Spleen (tissue), 7 donors: ENCODE measurements around the gene CENPC.
"Not testable (repeated sequence)": the region's sequence is repeated elsewhere in the genome, so short reads cannot be mapped to it uniquely, and the experiment has no call there.

Experiments used
- POLR2A ChIP-seq, 3 donors: fragments of 450-650 bp; IDR thresholded peaks; one replicate each; pipeline ENCODE4 v1.5.1; 2017; ENCODE audit warnings: antibody characterized with exemption in 3 of 3, mild to moderate bottlenecking in 1 of 3
- POLR2AphosphoS5 ChIP-seq, 3 donors: sonication (generic); formaldehyde crosslinking; IDR thresholded peaks; one replicate each; pipeline ENCODE4 v1.5.1; 2017; ENCODE audit warnings: antibody characterized with exemption in 3 of 3
- TF ChIP-seq, protein P1 (sequence below), 11 experiments: fragments of 200-600 bp in 7 of 11; fragments of 450-650 bp in 4 of 11; sonication (generic) in 4 of 11; IDR thresholded peaks in 8 of 11; conservative IDR thresholded peaks in 3 of 11; 1 replicate in 7 of 11; 2 replicates in 4 of 11; pipeline versions ENCODE4 v1.4.0 to v1.8.0; 2016 to 2021; ENCODE audit warnings: antibody characterized with exemption in 11 of 11, inconsistent platforms in 4 of 11, mild to moderate bottlenecking in 1 of 11
- donor health status: DM: no; HTN: no; CAD: no; lungs with moderate emphysema.
- donor health status: DM: no; HTN: no; CAD: no.
- donor health status: DM: no; HTN: no; CAD: no.

DNA sequence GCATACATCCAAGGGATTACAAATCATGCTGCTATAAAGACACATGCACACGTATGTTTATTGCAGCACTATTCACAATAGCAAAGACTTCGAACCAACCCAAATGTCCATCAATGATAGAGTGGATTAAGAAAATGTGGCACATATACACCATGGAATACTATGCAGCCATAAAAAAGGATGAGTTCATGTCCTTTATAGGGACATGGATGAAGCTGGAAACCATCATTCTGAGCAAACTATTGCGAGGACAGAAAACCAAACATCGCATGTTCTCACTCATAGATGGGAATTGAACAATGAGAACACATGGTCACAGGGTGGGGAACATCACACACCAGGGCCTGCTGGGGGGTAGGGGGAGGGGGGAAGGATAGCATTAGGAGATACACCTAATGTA lies 12.9 kb downstream of the CENPC start:
- TF ChIP-seq, protein P1, sequence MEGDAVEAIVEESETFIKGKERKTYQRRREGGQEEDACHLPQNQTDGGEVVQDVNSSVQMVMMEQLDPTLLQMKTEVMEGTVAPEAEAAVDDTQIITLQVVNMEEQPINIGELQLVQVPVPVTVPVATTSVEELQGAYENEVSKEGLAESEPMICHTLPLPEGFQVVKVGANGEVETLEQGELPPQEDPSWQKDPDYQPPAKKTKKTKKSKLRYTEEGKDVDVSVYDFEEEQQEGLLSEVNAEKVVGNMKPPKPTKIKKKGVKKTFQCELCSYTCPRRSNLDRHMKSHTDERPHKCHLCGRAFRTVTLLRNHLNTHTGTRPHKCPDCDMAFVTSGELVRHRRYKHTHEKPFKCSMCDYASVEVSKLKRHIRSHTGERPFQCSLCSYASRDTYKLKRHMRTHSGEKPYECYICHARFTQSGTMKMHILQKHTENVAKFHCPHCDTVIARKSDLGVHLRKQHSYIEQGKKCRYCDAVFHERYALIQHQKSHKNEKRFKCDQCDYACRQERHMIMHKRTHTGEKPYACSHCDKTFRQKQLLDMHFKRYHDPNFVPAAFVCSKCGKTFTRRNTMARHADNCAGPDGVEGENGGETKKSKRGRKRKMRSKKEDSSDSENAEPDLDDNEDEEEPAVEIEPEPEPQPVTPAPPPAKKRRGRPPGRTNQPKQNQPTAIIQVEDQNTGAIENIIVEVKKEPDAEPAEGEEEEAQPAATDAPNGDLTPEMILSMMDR (IDR thresholded peaks at IDR 0.05 in 8 of 11, conservative IDR thresholded peaks at IDR 0.05 in 3 of 11), result not testable (repeated sequence)
- TF ChIP-seq POLR2AphosphoS5, POLR2A (IDR thresholded peaks at IDR 0.05): not testable (repeated sequence)
